Erythroblast (primary cell): Measurements from ENCODE around the gene ECM1.

ENCODE experiments used
- GATA1 ChIP-seq: IDR thresholded peaks from 2 replicates; pipeline ENCODE4 v1.6.1; 2011; ENCODE audit warnings: low read depth, mild to moderate bottlenecking, control low read depth, low read length, moderate library complexity
- POLR2A ChIP-seq: IDR thresholded peaks from 2 replicates; pipeline ENCODE4 v1.6.1; 2011; ENCODE audit warnings: mild to moderate bottlenecking, low read length

- TF ChIP-seq POLR2A (no peak), GATA1 (no peak)
These were observed 26.1 kb downstream of the ECM1 start for GRCh38 chr1:150534002-150534401.
